H7 (cell line): ENCODE data around the gene SYT13. TPM values are rescaled to one million over a fixed set of nuclear protein-coding genes. Genes with fewer than 3 reads are reported as not detected.

Experiments used
- DNase-seq: peaks from one replicate; pipeline ENCODE4 v3.0.0; 2012
- H3K27me3 ChIP-seq: 2 replicates; pipeline ENCODE4 v1.6.0; 2011; ENCODE audit warnings: mild to moderate bottlenecking, low read length; ENCODE audit not compliant: control insufficient read depth, insufficient read depth
- H3K36me3 ChIP-seq: replicated peaks from 2 replicates; pipeline ENCODE4 v1.5.1; 2011; ENCODE audit warnings: low read length; ENCODE audit not compliant: control insufficient read depth, insufficient read depth
- H3K4me3 ChIP-seq: 2 replicates; pipeline ENCODE4 v1.5.1; 2011; ENCODE audit warnings: low read depth, mild to moderate bottlenecking, control low read depth, low read length, moderate library complexity; ENCODE audit not compliant: insufficient read depth
- total RNA-seq: library from RNA; depleted of rRNA; stranded (reverse); fragments of >200 nt; shearing (Covaris generic); gene quantifications from 2 replicates; pipeline ENCODE4 v1.2.3, GENCODE V29; 2014; rRNA removed

Gene SYT13
- total RNA-seq, 1 experiment from 2014 or later: 6.1 TPM

GRCh38 chr11:45204761-45205160 lies 81.4 kb downstream of the SYT13 start:
- Histone ChIP-seq H3K27me3 (no peaks in the 10 kb centered on the region), H3K4me3 (no peak overlapping the region), H3K36me3 (no peaks in the 10 kb centered on the region; the same call in 1 of the 2 replicates)
- DNase-seq: peak; percentile 82

- Histone ChIP-seq H3K4me3 (no peak overlapping the region), H3K36me3 (no peaks in the 10 kb centered on the region), H3K27me3 (no peaks in the 10 kb centered on the region)
- DNase-seq: no peak
Observed at GRCh38 chr11:45193695-45194094, 92.4 kb downstream of the SYT13 start.

Other genes starting within 250 kb of the SYT13 start
- 2.0 and 2.6 TPM in 2 replicates for gene PRDM11, start 139.7 kb downstream of the SYT13 start, total RNA-seq